ENCODE measurements around the gene LARGE1. TPM values are rescaled to one million over a fixed set of nuclear protein-coding genes. Genes with fewer than 3 reads are reported as not detected.

Gene LARGE1
- total and polyA plus RNA-seq, 9 of the 15 experiments (the other 6 are each of a cell fraction or from before 2014, with no cell fraction given) = 0.01 to 0.66 (median 0.14) TPM; not detected in 2

DNA sequence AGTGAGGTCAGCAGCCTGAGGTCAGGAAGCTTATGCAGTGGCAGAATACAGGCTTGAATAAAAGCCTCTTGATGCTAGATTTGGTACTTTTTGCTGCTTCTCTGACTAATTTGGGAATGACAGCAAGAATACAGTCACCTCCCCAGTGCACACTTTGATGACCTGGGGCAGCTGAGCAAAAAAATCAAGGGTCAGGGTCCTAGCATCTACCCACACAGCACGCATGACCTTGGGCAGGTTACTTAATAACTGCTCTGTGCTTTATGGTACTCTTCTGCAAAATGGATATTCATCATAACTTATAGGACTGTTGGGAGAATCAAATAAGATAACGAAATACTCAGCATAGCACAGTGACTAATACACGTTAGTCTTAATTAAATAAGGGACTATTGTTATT lies 518.0 kb downstream of the LARGE1 start:
- no peak for FAIRE-seq
- in situ Hi-C loops (cut with MboI) (no loop called here), intact Hi-C loops (cut with micrococcal nuclease) (no loop called here)
- Histone ChIP-seq H3K79me2 (ENCODE audit: control insufficient read depth, insufficient read depth, low read length) (no peaks in the 10 kb centered on the region), H3K4me2 (ENCODE audit: insufficient read depth, low read length) (no peak overlapping the region), H3K36me3 (ENCODE audit: control insufficient read depth, insufficient read depth, low read length) (no peaks in the 10 kb centered on the region), H3K4me3 (no peak overlapping the region), H3K27me3 (ENCODE audit: control insufficient read depth in 2 of 2, insufficient read depth in 2 of 2, low read length in 2 of 2) (no peaks in the 10 kb centered on the region), H3K9ac (ENCODE audit: insufficient read depth in 1 of 2, low read depth in 2 of 2, low read length in 2 of 2) (no peak overlapping the region), H2AFZ (ENCODE audit: low read depth, low read length) (no peak overlapping the region), H3K27ac (ENCODE audit: extremely low read depth, low read depth, low read length) (no peak overlapping the region), H3K9me3 (replicated peaks; ENCODE audit: control insufficient read depth, insufficient read depth, low read depth, low read length) (no peaks in the 10 kb centered on the region), H3K4me1 (replicated peaks in 1 of 2; ENCODE audit: control insufficient read depth in 2 of 2, insufficient read depth in 2 of 2, low read length in 2 of 2) (no peaks in the 10 kb centered on the region), H4K20me1 (replicated peaks; ENCODE audit: control insufficient read depth, insufficient read depth, low read length) (no peaks in the 10 kb centered on the region), H3K9me1 (ENCODE audit: control insufficient read depth, insufficient read depth, low read length) (no peaks in the 10 kb centered on the region)
- ChIA-PET POLR2A (no interaction called here), CTCF (ENCODE audit: low intra/inter-chr PET ratio) (no interaction called here)
- WGBS (ENCODE audit: insufficient coverage, low coverage, missing lambda C conversion rate) = 3% methylated on average over 3 of the region's 3 CpGs
- no peak for DNase-seq (ENCODE audit: extremely low read depth in 1 of 4, low spot score in 3 of 4)
- ATAC-seq = no peak
- BruUV-seq (replicated peaks) = no TSS peak
- no peak for TF ChIP-seq KLF6 (CRISPR knock-in tag; IDR thresholded peaks at IDR 0.05; ENCODE audit: borderline replicate concordance)
- TF ChIP-seq MECOM (CRISPR knock-in tag; IDR thresholded peaks at IDR 0.05) = no peak
- TF ChIP-seq, protein P1, sequence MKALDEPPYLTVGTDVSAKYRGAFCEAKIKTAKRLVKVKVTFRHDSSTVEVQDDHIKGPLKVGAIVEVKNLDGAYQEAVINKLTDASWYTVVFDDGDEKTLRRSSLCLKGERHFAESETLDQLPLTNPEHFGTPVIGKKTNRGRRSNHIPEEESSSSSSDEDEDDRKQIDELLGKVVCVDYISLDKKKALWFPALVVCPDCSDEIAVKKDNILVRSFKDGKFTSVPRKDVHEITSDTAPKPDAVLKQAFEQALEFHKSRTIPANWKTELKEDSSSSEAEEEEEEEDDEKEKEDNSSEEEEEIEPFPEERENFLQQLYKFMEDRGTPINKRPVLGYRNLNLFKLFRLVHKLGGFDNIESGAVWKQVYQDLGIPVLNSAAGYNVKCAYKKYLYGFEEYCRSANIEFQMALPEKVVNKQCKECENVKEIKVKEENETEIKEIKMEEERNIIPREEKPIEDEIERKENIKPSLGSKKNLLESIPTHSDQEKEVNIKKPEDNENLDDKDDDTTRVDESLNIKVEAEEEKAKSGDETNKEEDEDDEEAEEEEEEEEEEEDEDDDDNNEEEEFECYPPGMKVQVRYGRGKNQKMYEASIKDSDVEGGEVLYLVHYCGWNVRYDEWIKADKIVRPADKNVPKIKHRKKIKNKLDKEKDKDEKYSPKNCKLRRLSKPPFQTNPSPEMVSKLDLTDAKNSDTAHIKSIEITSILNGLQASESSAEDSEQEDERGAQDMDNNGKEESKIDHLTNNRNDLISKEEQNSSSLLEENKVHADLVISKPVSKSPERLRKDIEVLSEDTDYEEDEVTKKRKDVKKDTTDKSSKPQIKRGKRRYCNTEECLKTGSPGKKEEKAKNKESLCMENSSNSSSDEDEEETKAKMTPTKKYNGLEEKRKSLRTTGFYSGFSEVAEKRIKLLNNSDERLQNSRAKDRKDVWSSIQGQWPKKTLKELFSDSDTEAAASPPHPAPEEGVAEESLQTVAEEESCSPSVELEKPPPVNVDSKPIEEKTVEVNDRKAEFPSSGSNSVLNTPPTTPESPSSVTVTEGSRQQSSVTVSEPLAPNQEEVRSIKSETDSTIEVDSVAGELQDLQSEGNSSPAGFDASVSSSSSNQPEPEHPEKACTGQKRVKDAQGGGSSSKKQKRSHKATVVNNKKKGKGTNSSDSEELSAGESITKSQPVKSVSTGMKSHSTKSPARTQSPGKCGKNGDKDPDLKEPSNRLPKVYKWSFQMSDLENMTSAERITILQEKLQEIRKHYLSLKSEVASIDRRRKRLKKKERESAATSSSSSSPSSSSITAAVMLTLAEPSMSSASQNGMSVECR (CRISPR knock-in tag; IDR thresholded peaks at IDR 0.05) = no peak
- TF ChIP-seq, protein P2, sequence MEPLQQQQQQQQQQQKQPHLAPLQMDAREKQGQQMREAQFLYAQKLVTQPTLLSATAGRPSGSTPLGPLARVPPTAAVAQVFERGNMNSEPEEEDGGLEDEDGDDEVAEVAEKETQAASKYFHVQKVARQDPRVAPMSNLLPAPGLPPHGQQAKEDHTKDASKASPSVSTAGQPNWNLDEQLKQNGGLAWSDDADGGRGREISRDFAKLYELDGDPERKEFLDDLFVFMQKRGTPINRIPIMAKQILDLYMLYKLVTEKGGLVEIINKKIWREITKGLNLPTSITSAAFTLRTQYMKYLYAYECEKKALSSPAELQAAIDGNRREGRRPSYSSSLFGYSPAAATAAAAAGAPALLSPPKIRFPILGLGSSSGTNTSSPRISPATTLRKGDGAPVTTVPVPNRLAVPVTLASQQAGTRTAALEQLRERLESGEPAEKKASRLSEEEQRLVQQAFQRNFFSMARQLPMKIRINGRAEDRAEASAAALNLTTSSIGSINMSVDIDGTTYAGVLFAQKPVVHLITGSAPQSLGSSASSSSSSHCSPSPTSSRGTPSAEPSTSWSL (CRISPR knock-in tag; IDR thresholded peaks at IDR 0.05; ENCODE audit: borderline replicate concordance) = no peak
- no peak for TF ChIP-seq WHSC1 (IDR thresholded peaks at IDR 0.05; ENCODE audit: low read length)
- TF ChIP-seq MTA1 (IDR thresholded peaks at IDR 0.05; ENCODE audit: borderline replicate concordance) = no peak
- TF ChIP-seq, protein P3, sequence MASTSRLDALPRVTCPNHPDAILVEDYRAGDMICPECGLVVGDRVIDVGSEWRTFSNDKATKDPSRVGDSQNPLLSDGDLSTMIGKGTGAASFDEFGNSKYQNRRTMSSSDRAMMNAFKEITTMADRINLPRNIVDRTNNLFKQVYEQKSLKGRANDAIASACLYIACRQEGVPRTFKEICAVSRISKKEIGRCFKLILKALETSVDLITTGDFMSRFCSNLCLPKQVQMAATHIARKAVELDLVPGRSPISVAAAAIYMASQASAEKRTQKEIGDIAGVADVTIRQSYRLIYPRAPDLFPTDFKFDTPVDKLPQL (IDR thresholded peaks at IDR 0.05; ENCODE audit: extremely low read depth, insufficient read length) = no peak
- no peak for TF ChIP-seq ZC3H11A (IDR thresholded peaks at IDR 0.05; ENCODE audit: low read depth, low read length)
- no peak for TF ChIP-seq POLR2AphosphoS5 (IDR thresholded peaks at IDR 0.05; ENCODE audit: control insufficient read depth, insufficient read depth, low read depth, low read length)
- TF ChIP-seq ZBED1 (IDR thresholded peaks at IDR 0.05) = no peak
- no peak for TF ChIP-seq NFXL1 (CRISPR knock-in tag; IDR thresholded peaks at IDR 0.05)
- no peak for TF ChIP-seq ZNF121 (CRISPR knock-in tag; conservative IDR thresholded peaks at IDR 0.05)
- no peak for TF ChIP-seq TRIM28 (IDR thresholded peaks at IDR 0.05)
- TF ChIP-seq RBM22 (IDR thresholded peaks at IDR 0.05; ENCODE audit: low read depth, low read length, poor library complexity, severe bottlenecking) = no peak
- TF ChIP-seq CSDE1 (IDR thresholded peaks at IDR 0.05) = no peak
- TF ChIP-seq, protein P4, sequence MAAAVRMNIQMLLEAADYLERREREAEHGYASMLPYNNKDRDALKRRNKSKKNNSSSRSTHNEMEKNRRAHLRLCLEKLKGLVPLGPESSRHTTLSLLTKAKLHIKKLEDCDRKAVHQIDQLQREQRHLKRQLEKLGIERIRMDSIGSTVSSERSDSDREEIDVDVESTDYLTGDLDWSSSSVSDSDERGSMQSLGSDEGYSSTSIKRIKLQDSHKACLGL (CRISPR knock-in tag; IDR thresholded peaks at IDR 0.05; ENCODE audit: borderline replicate concordance, poor library complexity, severe bottlenecking) = no peak
- TF ChIP-seq JUNB (CRISPR knock-in tag; conservative IDR thresholded peaks at IDR 0.05) = no peak
- no peak for TF ChIP-seq SRSF7 (optimal IDR thresholded peaks at IDR 0.05; ENCODE audit: low read depth, low read length)
- no peak for TF ChIP-seq ZZZ3 (IDR thresholded peaks at IDR 0.05)

Data from K562 (cell line).